ENCODE data around the gene CDKN2AIP.

Gene CDKN2AIP

GRCh38 chr4:183444214-183445096, at the start of gene CDKN2AIP:
Gene CDKN2AIP, plus strand, starts transcription at chr4:183444636. Its CDS starts 162 bp downstream, at chr4:183444798.
- DNase-seq, result peak; percentile 89

- no peak for DNase-seq
Measured at GRCh38 chr4:183395395-183395794, 49.0 kb upstream of the CDKN2AIP start.

GRCh38 chr4:183396227-183396637, 48.2 kb upstream of the CDKN2AIP start:
- DNase-seq, result no peak

GRCh38 chr4:183397741-183398297, 46.6 kb upstream of the CDKN2AIP start:
- no peak for DNase-seq

GRCh38 chr4:183398298-183399125, 45.9 kb upstream of the CDKN2AIP start:
- DNase-seq, result peak; percentile 10

- no peak for DNase-seq
Measured at GRCh38 chr4:183399126-183399522, 45.3 kb upstream of the CDKN2AIP start.

- DNase-seq, result no peak
Measured at GRCh38 chr4:183399616-183400015, 44.8 kb upstream of the CDKN2AIP start.

GRCh38 chr4:183400035-183400434, 44.4 kb upstream of the CDKN2AIP start:
- DNase-seq, result no peak

GRCh38 chr4:183401473-183401872, 43.0 kb upstream of the CDKN2AIP start:
- no peak for DNase-seq

- no peak for DNase-seq
Measured at GRCh38 chr4:183402771-183403170, 41.7 kb upstream of the CDKN2AIP start.

- DNase-seq, result no peak
Measured at GRCh38 chr4:183403486-183403885, 41.0 kb upstream of the CDKN2AIP start.

GRCh38 chr4:183403961-183404360, 40.5 kb upstream of the CDKN2AIP start:
- DNase-seq, result no peak

- DNase-seq, result no peak
Measured at GRCh38 chr4:183405303-183405702, 39.1 kb upstream of the CDKN2AIP start.

GRCh38 chr4:183407128-183407585, 37.3 kb upstream of the CDKN2AIP start:
- peak; percentile 75 for DNase-seq

- no peak for DNase-seq
Measured at GRCh38 chr4:183407635-183408464, 36.6 kb upstream of the CDKN2AIP start.

- DNase-seq, result no peak
Measured at GRCh38 chr4:183408796-183409195, 35.6 kb upstream of the CDKN2AIP start.

- no peak for DNase-seq
Measured at GRCh38 chr4:183409483-183409882, 35.0 kb upstream of the CDKN2AIP start.

- no peak for DNase-seq
Measured at GRCh38 chr4:183409934-183410333, 34.5 kb upstream of the CDKN2AIP start.

- no peak for DNase-seq
Measured at GRCh38 chr4:183411291-183411861, 33.1 kb upstream of the CDKN2AIP start.

GRCh38 chr4:183412821-183413220, 31.6 kb upstream of the CDKN2AIP start:
- no peak for DNase-seq

GRCh38 chr4:183413234-183414200, 30.9 kb upstream of the CDKN2AIP start:
- no peak for DNase-seq

Data from NCI-H1436 (cell line).